Measurements from ENCODE around the gene PLD2.
A peak's percentile ranks its signal among the peaks of the same experiment; 100 is the strongest.

GRCh38 chr17:4833178-4833940 is 26.4 kb downstream of the PLD2 start, which contains the start of gene MINK1:
- peak; percentile 67 to 83 (median 68) for TF ChIP-seq POLR2A (IDR thresholded peaks at IDR 0.05)
- TF ChIP-seq, protein P1, sequence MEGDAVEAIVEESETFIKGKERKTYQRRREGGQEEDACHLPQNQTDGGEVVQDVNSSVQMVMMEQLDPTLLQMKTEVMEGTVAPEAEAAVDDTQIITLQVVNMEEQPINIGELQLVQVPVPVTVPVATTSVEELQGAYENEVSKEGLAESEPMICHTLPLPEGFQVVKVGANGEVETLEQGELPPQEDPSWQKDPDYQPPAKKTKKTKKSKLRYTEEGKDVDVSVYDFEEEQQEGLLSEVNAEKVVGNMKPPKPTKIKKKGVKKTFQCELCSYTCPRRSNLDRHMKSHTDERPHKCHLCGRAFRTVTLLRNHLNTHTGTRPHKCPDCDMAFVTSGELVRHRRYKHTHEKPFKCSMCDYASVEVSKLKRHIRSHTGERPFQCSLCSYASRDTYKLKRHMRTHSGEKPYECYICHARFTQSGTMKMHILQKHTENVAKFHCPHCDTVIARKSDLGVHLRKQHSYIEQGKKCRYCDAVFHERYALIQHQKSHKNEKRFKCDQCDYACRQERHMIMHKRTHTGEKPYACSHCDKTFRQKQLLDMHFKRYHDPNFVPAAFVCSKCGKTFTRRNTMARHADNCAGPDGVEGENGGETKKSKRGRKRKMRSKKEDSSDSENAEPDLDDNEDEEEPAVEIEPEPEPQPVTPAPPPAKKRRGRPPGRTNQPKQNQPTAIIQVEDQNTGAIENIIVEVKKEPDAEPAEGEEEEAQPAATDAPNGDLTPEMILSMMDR (IDR thresholded peaks at IDR 0.05): no peak

All from body of pancreas (tissue), 4 donors.